Coronary artery (tissue), 2 donors: ENCODE measurements around the gene PSME1.

ENCODE experiments used
- DNase-seq: peaks from one replicate; pipeline ENCODE4 v3.0.0-alpha.2; 2017; ENCODE audit warnings: low spot score
- H3K27ac ChIP-seq, 2 donors: fragments of 200-600 bp; sonication (generic); one replicate each; pipeline ENCODE4 v1.5.1; 2016 to 2019
- H3K4me3 ChIP-seq: fragments of 200-600 bp; sonication (generic); 2 replicates; pipeline ENCODE4 v1.5.1; 2016; ENCODE audit warnings: mild to moderate bottlenecking, moderate library complexity
- TF ChIP-seq, protein P1 (sequence below): fragments of 200-600 bp; sonication (generic); IDR thresholded peaks from one replicate; pipeline ENCODE4 v1.5.1; 2019; ENCODE audit warnings: antibody characterized with exemption

The PSME1 gene

DNA sequence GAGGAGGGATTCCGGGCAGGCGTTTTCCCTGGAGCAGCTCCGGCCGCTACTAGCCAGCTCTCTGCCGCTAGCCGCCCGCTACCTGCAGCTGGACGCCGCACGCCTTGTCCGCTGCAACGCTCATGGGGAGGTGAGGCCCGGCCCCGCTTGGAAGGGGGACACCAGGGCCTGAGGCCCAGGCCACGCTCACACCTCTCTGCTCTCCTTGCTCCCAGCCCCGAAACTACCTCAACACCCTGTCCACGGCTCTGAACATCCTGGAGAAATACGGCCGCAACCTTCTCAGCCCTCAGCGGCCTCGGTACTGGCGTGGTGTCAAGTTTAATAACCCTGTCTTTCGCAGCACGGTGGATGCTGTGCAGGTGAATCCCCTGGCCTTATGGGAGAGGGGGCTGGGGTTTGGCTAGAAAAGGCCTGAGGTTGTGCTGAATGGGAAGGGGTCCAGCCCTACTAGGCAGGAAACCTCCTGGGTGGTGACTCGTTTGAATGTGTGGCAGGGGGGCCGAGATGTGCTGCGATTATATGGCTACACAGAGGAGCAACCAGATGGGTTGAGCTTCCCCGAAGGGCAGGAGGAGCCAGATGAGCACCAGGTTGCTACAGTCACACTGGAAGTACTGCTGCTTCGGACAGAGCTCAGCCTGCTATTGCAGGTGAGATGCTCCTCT lies 11.9 kb downstream of the PSME1 start:
- peak overlapping the region; percentile 77 to 98 for H3K27ac ChIP-seq
- TF ChIP-seq, protein P1, sequence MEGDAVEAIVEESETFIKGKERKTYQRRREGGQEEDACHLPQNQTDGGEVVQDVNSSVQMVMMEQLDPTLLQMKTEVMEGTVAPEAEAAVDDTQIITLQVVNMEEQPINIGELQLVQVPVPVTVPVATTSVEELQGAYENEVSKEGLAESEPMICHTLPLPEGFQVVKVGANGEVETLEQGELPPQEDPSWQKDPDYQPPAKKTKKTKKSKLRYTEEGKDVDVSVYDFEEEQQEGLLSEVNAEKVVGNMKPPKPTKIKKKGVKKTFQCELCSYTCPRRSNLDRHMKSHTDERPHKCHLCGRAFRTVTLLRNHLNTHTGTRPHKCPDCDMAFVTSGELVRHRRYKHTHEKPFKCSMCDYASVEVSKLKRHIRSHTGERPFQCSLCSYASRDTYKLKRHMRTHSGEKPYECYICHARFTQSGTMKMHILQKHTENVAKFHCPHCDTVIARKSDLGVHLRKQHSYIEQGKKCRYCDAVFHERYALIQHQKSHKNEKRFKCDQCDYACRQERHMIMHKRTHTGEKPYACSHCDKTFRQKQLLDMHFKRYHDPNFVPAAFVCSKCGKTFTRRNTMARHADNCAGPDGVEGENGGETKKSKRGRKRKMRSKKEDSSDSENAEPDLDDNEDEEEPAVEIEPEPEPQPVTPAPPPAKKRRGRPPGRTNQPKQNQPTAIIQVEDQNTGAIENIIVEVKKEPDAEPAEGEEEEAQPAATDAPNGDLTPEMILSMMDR, result no peak
- DNase-seq, result no peak
- peak overlapping the region; percentile 84 for H3K4me3 ChIP-seq

DNA sequence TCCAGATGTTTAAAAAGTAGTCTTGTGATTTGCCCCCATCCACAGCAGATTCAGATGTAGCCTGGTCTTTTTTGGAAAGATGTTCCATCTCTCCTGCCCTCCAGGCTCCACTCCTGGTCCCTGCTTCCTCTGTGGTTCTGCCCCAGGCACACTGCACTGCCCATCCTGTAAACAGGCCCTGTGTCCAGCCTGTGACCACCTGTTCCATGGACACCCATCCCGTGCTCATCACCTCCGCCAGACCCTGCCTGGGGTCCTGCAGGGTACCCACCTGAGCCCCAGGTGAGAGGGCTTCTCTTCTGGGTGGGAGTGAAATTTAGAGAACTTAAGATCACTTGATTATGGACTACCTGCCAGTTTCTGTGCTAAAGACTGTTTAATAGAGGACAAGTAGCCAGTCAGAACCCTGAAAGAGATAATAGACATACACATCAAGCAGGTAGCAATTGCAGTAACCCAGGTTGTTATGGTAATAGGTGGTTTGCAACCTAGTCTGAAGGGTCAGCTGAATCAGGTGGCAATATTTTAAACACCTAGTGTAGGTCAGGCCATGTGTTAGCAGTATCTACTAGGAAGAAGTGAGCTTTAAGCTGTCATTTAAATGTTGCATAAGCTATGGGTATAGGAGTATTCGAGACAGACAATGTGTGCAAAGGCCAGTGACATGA lies 13.4 kb downstream of the PSME1 start:
- Histone ChIP-seq H3K4me3 (no peak overlapping the region), H3K27ac (no peak overlapping the region)
- no peak for DNase-seq
- TF ChIP-seq, protein P1, result no peak

DNA sequence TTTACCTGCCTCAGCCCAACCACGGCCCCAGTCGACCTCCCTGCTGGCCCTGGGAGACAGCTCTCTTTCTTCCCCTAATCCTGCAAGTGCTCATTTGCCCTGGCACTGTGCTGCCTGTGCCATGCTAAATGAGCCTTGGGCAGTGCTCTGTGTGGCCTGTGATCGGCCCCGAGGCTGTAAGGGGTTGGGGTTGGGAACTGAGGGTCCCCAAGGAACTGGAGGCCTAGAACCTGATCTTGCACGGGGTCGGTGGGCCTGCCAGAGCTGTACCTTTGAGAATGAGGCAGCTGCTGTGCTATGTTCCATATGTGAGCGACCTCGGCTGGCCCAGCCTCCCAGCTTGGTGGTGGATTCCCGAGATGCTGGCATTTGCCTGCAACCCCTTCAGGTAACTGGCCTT lies 14.1 kb downstream of the PSME1 start:
- no peak for DNase-seq
- TF ChIP-seq, protein P1, result no peak
- Histone ChIP-seq H3K27ac (no peak overlapping the region), H3K4me3 (no peak overlapping the region)

DNA sequence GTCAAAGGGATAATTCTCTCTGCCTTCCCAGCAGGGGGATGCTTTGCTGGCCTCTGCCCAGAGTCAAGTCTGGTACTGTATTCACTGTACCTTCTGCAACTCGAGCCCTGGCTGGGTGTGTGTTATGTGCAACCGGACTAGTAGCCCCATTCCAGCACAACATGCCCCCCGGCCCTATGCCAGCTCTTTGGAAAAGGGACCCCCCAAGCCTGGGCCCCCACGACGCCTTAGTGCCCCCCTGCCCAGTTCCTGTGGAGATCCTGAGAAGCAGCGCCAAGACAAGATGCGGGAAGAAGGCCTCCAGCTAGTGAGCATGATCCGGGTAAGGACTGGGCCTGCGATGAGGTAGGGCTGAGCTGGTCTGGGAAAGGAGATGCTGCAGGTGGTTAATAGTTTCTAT lies 14.6 kb downstream of the PSME1 start:
- TF ChIP-seq, protein P1, result no peak
- H3K27ac ChIP-seq, result no peak overlapping the region
- DNase-seq, result no peak
- no peak overlapping the region for H3K4me3 ChIP-seq

DNA sequence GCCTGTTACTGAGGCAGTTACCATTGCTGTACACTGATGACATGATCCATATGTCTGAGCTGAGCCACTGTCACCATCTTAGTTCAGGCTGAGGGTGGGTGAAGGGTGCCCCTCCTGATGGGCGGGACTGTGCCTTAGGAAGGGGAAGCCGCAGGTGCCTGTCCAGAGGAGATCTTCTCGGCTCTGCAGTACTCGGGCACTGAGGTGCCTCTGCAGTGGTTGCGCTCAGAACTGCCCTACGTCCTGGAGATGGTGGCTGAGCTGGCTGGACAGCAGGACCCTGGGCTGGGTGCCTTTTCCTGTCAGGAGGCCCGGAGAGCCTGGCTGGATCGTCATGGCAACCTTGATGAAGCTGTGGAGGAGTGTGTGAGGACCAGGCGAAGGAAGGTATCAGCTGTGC lies 15.0 kb downstream of the PSME1 start:
- Histone ChIP-seq H3K4me3 (no peak overlapping the region), H3K27ac (no peak overlapping the region)
- DNase-seq, result no peak
- TF ChIP-seq, protein P1, result no peak

DNA sequence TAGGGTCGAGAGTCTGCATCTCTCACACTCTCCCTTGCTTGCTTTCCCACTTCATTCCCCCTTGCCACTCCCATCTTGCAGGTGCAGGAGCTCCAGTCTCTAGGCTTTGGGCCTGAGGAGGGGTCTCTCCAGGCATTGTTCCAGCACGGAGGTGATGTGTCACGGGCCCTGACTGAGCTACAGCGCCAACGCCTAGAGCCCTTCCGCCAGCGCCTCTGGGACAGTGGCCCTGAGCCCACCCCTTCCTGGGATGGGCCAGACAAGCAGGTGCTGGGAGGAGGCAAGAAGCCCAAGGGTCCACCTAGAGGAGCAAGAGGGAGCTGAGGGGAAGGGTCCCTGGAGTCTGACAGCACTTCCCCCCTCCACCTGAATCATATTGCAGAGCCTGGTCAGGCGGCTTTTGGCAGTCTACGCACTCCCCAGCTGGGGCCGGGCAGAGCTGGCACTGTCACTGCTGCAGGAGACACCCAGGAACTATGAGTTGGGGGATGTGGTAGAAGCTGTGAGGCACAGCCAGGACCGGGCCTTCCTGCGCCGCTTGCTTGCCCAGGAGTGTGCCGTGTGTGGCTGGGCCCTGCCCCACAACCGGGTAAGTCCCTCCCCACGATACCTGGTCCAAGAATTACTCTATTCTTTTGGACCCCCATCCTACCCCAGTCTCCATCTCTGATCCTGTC lies 15.5 kb downstream of the PSME1 start:
- TF ChIP-seq, protein P1, result no peak
- Histone ChIP-seq H3K4me3 (no peak overlapping the region), H3K27ac (no peak overlapping the region)
- DNase-seq, result no peak
